Lung (tissue), 12 donors: ENCODE data around the gene KLF16. TPM values are rescaled to one million over a fixed set of nuclear protein-coding genes. Genes with fewer than 3 reads are reported as not detected.

ENCODE experiments used
- ATAC-seq: fragments of 200-7000 bp; cut with Tn5 transposase; one replicate; pipeline ENCODE4 v1.9.1; 2020; ENCODE audit warnings: moderate number of reproducible peaks; ENCODE audit not compliant: insufficient read depth, low FRiP score
- DNase-seq, 3 donors: peaks; one replicate each; pipeline ENCODE4 v3.0.0-alpha.2; 2013 to 2017
- H3K27ac ChIP-seq, 2 donors: one replicate each; pipeline ENCODE4 v1.5.1; 2013; ENCODE audit warnings: mild to moderate bottlenecking in 2 of 2, moderate library complexity in 2 of 2, control low read depth in 1 of 2, inconsistent platforms in 1 of 2, low read depth in 1 of 2, low read length in 1 of 2
- H3K27me3 ChIP-seq, 3 donors: one replicate each; pipeline ENCODE4 v1.5.1; 2013; ENCODE audit warnings: low read length in 2 of 3; ENCODE audit not compliant: control insufficient read depth in 3 of 3, insufficient read depth in 3 of 3
- H3K36me3 ChIP-seq, 4 donors: one replicate each; pipeline ENCODE4 v1.5.1; 2013; ENCODE audit warnings: low read length in 4 of 4, mild to moderate bottlenecking in 1 of 4, moderate library complexity in 1 of 4; ENCODE audit not compliant: control insufficient read depth in 4 of 4, insufficient read depth in 4 of 4
- H3K4me1 ChIP-seq, 5 donors: one replicate each; pipeline ENCODE4 v1.5.1; 2013; ENCODE audit warnings: low read length in 5 of 5, mild to moderate bottlenecking in 2 of 5, moderate library complexity in 1 of 5; ENCODE audit not compliant: control insufficient read depth in 5 of 5, insufficient read depth in 5 of 5
- H3K4me3 ChIP-seq: one replicate; pipeline ENCODE4 v1.5.1; 2013; ENCODE audit warnings: mild to moderate bottlenecking, control low read depth, moderate library complexity
- H3K9ac ChIP-seq, 2 donors: one replicate each; pipeline ENCODE4 v1.5.1; 2013; ENCODE audit warnings: low read length in 2 of 2, control low read depth in 1 of 2; ENCODE audit not compliant: insufficient read depth in 1 of 2
- H3K9me3 ChIP-seq, 4 donors: one replicate each; pipeline ENCODE4 v1.5.1; 2013; ENCODE audit warnings: low read length in 3 of 4, mild to moderate bottlenecking in 1 of 4, moderate library complexity in 1 of 4; ENCODE audit not compliant: control insufficient read depth in 4 of 4, insufficient read depth in 3 of 4
- CTCF ChIP-seq: IDR thresholded peaks from 2 replicates; pipeline ENCODE4 v1.5.1; 2012; ENCODE audit warnings: mild to moderate bottlenecking; ENCODE audit errors: control extremely low read depth, extremely low read depth
- WGBS, 2 donors: extraction: QIAGEN DNeasy Blood & Tissue Kit; methylation state at CpG; one replicate each; pipeline ENCODE4 v1.1.7; 2013; 5-methylcytosine and 5-hydroxymethylcytosine counted together
- polyA plus RNA-seq, 2 donors: library from polyadenylated mRNA; stranded (reverse); fragments of 200-250 nt; gene quantifications; one replicate each; pipeline ENCODE4 v1.2.1, GENCODE V29; 2013
- total RNA-seq, 2 donors: library from RNA; depleted of rRNA in 1 of 2; stranded (reverse); fragments of >200 nt in 1 of 2; gene quantifications; one replicate each; pipeline ENCODE4 v1.2.1, GENCODE V29; 2014 to 2021
- donor health status: control.
- donor health status: control.
- donor health status: Bipolar disorder and iron deficiency.
- donor health status: healthy.
- donor health status: DM: yes; HTN: yes; CAD: no.

The KLF16 gene
- total and polyA plus RNA-seq, 4 donors = 3.3 to 25.6 (median 15.8) TPM

- peak overlapping the region in 1 of 2 donors; percentile 11 for H3K9ac ChIP-seq
- no peak for ATAC-seq
- peak overlapping the region in 1 of 2 donors; percentile 66 for H3K27ac ChIP-seq
- H3K9me3 ChIP-seq = no peaks in the 10 kb centered on the region
- 67 to 80% methylated on average over 43 of the region's 43 CpGs for WGBS, 2 donors
- no peak for DNase-seq
- H3K4me3 ChIP-seq = no peak overlapping the region
- peaks cover 0 to 16% (median under 1%) of the 10 kb centered on the region in 4 donors for H3K36me3 ChIP-seq
- H3K4me1 ChIP-seq = peaks cover 0 to 18% (median 2%) of the 10 kb centered on the region in 5 donors
- no peak for TF ChIP-seq CTCF
- H3K27me3 ChIP-seq = no peaks in the 10 kb centered on the region
Observed at GRCh38 chr19:1907563-1908363, 44.4 kb upstream of the KLF16 start.

- DNase-seq = no peak
- no peak overlapping the region for H3K4me3 ChIP-seq
- H3K27me3 ChIP-seq = no peaks in the 10 kb centered on the region
- no peak overlapping the region for H3K9ac ChIP-seq
- peaks cover 0 to 9% (median 0%) of the 10 kb centered on the region in 4 donors for H3K36me3 ChIP-seq
- WGBS, 2 donors = 97% methylated on average over 10 of the region's 10 CpGs
- no peak for ATAC-seq
- H3K4me1 ChIP-seq = peaks cover 0 to 18% (median 2%) of the 10 kb centered on the region in 5 donors
- no peak for TF ChIP-seq CTCF
- peak overlapping the region in 1 of 2 donors; percentile 66 for H3K27ac ChIP-seq
- H3K9me3 ChIP-seq = no peaks in the 10 kb centered on the region
Observed at GRCh38 chr19:1906985-1907562, 43.7 kb upstream of the KLF16 start.

GRCh38 chr19:1905863-1906375 lies 42.5 kb upstream of the KLF16 start:
- no peak for ATAC-seq
- 76 to 82% methylated on average over 15 of the region's 15 CpGs for WGBS, 2 donors
- H3K27me3 ChIP-seq = no peaks in the 10 kb centered on the region
- no peak for TF ChIP-seq CTCF
- peak overlapping the region; percentile 80 for H3K4me3 ChIP-seq
- no peak for DNase-seq
- peak overlapping the region in 1 of 2 donors; percentile 4 for H3K9ac ChIP-seq
- peaks cover 0 to 18% (median 2%) of the 10 kb centered on the region in 5 donors for H3K4me1 ChIP-seq
- H3K9me3 ChIP-seq = no peaks in the 10 kb centered on the region
- H3K36me3 ChIP-seq = peaks cover 0 to 7% (median 0%) of the 10 kb centered on the region in 4 donors
- peak overlapping the region in 1 of 2 donors; percentile 92 for H3K27ac ChIP-seq
